DND-41 (cell line): ENCODE results near the gene KLF13.

ENCODE experiments used
- ATAC-seq: fragments of 200-7000 bp; cut with Tn5 transposase; 3 replicates; pipeline ENCODE4 v1.9.1; 2021; ENCODE audit warnings: low read depth; ENCODE audit not compliant: insufficient read depth
- DNase-seq: peaks from one replicate; pipeline ENCODE4 v3.0.0-alpha.2; 2020
- H2AFZ ChIP-seq: 2 replicates; pipeline ENCODE4 v1.6.0; 2012; ENCODE audit warnings: low read depth, low read length
- H3K27ac ChIP-seq: 2 replicates; pipeline ENCODE4 v1.5.1; 2012; ENCODE audit warnings: low read length, inconsistent platforms
- H3K27me3 ChIP-seq: fragments of 200-600 bp; sonication (generic); 2 replicates; pipeline ENCODE4 v1.6.0; 2012; ENCODE audit warnings: low read length, mild to moderate bottlenecking, inconsistent platforms; ENCODE audit not compliant: insufficient read depth, poor library complexity
- H3K36me3 ChIP-seq: 2 replicates; pipeline ENCODE4 v1.5.1; 2012; ENCODE audit warnings: low read length, inconsistent platforms; ENCODE audit not compliant: insufficient read depth
- H3K4me1 ChIP-seq: 2 replicates; pipeline ENCODE4 v1.5.1; 2012; ENCODE audit warnings: mild to moderate bottlenecking, low read length; ENCODE audit not compliant: insufficient read depth
- H3K4me2 ChIP-seq: 2 replicates; pipeline ENCODE4 v1.6.0; 2012; ENCODE audit warnings: mild to moderate bottlenecking, moderate library complexity, low read length, inconsistent platforms; ENCODE audit not compliant: insufficient read depth
- H3K4me3 ChIP-seq, 2 experiments: fragments of 200-600 bp in 1 of 2; shearing (Covaris generic) in 1 of 2; 2 replicates each; pipeline ENCODE4 v1.5.1; 2012 to 2016; ENCODE audit warnings: inconsistent platforms in 2 of 2, low read length in 2 of 2, mild to moderate bottlenecking in 2 of 2, low read depth in 1 of 2, moderate library complexity in 1 of 2
- H3K79me2 ChIP-seq: 2 replicates; pipeline ENCODE4 v1.6.0; 2012; ENCODE audit warnings: low read length, inconsistent platforms; ENCODE audit not compliant: insufficient read depth
- H3K9ac ChIP-seq: 2 replicates; pipeline ENCODE4 v1.6.0; 2012; ENCODE audit warnings: low read depth, mild to moderate bottlenecking, inconsistent platforms, low read length, moderate library complexity
- H3K9me3 ChIP-seq: 2 replicates; pipeline ENCODE4 v1.5.1; 2012; ENCODE audit warnings: low read length, moderate library complexity, mild to moderate bottlenecking, inconsistent platforms; ENCODE audit not compliant: insufficient read depth, severe bottlenecking
- H4K20me1 ChIP-seq: 2 replicates; pipeline ENCODE4 v1.6.0; 2012; ENCODE audit warnings: low read length; ENCODE audit not compliant: insufficient read depth
- CTCF ChIP-seq: IDR thresholded peaks from 2 replicates; pipeline ENCODE4 v1.5.1; 2012; ENCODE audit warnings: borderline replicate concordance, low read length, moderate library complexity, mild to moderate bottlenecking; ENCODE audit not compliant: poor library complexity, severe bottlenecking; ENCODE audit errors: extremely low read depth
- EZH2 ChIP-seq: IDR thresholded peaks from 3 replicates; pipeline ENCODE4 v1.6.1; 2012; ENCODE audit warnings: borderline replicate concordance, low read depth, mild to moderate bottlenecking, moderate library complexity, low read length, inconsistent platforms; ENCODE audit not compliant: severe bottlenecking

Gene KLF13

GRCh38 chr15:31278544-31279220 is 48.0 kb upstream of the KLF13 start:
- DNase-seq: peak; percentile 3
- no peak for ATAC-seq

GRCh38 chr15:31279221-31280045 is 47.2 kb upstream of the KLF13 start:
- Histone ChIP-seq H4K20me1 (no peaks in the 10 kb centered on the region), H3K9me3 (no peaks in the 10 kb centered on the region), H2AFZ (no peak overlapping the region), H3K36me3 (no peaks in the 10 kb centered on the region), H3K4me1 (peaks cover 8% of the 10 kb centered on the region), H3K9ac (no peak overlapping the region), H3K27ac (no peak overlapping the region), H3K4me3 (no peak overlapping the region), H3K79me2 (no peaks in the 10 kb centered on the region), H3K4me2 (no peak overlapping the region), H3K27me3 (no peaks in the 10 kb centered on the region)
- peak; percentile 2 for DNase-seq
- TF ChIP-seq EZH2: no peak
- TF ChIP-seq CTCF: no peak
- ATAC-seq: no peak

More at GRCh38 chr15:31278544-31279220, 48.0 kb upstream of the KLF13 start:
- no peak overlapping the region for H3K27ac ChIP-seq
- peaks cover 10% of the 10 kb centered on the region for H3K4me1 ChIP-seq
- H4K20me1 ChIP-seq: no peaks in the 10 kb centered on the region
- TF ChIP-seq CTCF (no peak), EZH2 (no peak)
- H3K9ac ChIP-seq: no peak overlapping the region
- no peak overlapping the region for H2AFZ ChIP-seq
- no peaks in the 10 kb centered on the region for H3K9me3 ChIP-seq
- H3K27me3 ChIP-seq: no peaks in the 10 kb centered on the region
- H3K4me2 ChIP-seq: no peak overlapping the region
- H3K4me3 ChIP-seq: no peak overlapping the region
- no peaks in the 10 kb centered on the region for H3K79me2 ChIP-seq
- H3K36me3 ChIP-seq: no peaks in the 10 kb centered on the region

GRCh38 chr15:31280046-31280830 is 46.4 kb upstream of the KLF13 start:
- TF ChIP-seq EZH2 (no peak), CTCF (no peak)
- no peak overlapping the region for H3K27ac ChIP-seq

More at GRCh38 chr15:31280046-31280830, 46.4 kb upstream of the KLF13 start:
- Histone ChIP-seq H2AFZ (no peak overlapping the region), H3K36me3 (no peaks in the 10 kb centered on the region), H4K20me1 (no peaks in the 10 kb centered on the region), H3K79me2 (no peaks in the 10 kb centered on the region), H3K4me3 (no peak overlapping the region), H3K4me1 (peaks cover under 1% of the 10 kb centered on the region; the same call in 1 of the 2 replicates), H3K4me2 (no peak overlapping the region), H3K27me3 (no peaks in the 10 kb centered on the region), H3K9ac (no peak overlapping the region), H3K9me3 (no peaks in the 10 kb centered on the region)
- DNase-seq (peak; percentile 2), ATAC-seq (no peak)
